Measurements from ENCODE around the gene SH3PXD2A.

Gene SH3PXD2A

DNA sequence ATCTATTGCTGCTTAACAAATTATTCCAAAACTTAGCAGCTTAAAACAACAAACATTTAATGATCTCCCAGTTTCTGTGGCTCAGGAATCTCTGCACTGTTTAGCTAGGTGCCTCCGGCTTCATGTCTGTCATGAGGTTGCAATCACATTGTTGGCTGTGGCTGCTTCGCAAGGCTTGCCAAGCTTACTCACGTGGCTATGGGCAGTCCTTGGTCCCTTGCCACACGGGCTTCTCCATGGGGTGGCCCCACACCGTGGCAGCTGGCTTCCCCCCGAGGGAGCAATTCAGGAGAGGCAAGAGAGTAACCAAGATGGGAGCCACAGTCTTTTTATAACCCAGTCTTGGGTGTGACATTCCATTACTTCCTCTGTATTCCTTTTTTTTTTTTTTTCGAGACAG lies 294.5 kb downstream of the SH3PXD2A start:
- Histone ChIP-seq H3K9ac (ENCODE audit: low read depth, low read length) (no peak overlapping the region), H4K20me1 (ENCODE audit: insufficient read depth, low read length) (no peaks in the 10 kb centered on the region; the same call in 1 of the 2 replicates), H3K9me3 (ENCODE audit: insufficient read depth, low read length, severe bottlenecking) (no peaks in the 10 kb centered on the region), H3K4me2 (ENCODE audit: insufficient read depth, low read length) (no peak overlapping the region), H3K4me3 (ENCODE audit: low read depth in 1 of 2, low read length in 2 of 2) (no peak overlapping the region), H3K79me2 (ENCODE audit: insufficient read depth, low read length) (no peaks in the 10 kb centered on the region), H2AFZ (ENCODE audit: low read depth, low read length) (no peak overlapping the region), H3K36me3 (ENCODE audit: insufficient read depth, low read length) (no peaks in the 10 kb centered on the region), H3K27ac (ENCODE audit: low read length) (no peak overlapping the region), H3K4me1 (ENCODE audit: insufficient read depth, low read length) (no peaks in the 10 kb centered on the region), H3K27me3 (ENCODE audit: insufficient read depth, low read length, poor library complexity) (peaks cover 11% of the 10 kb centered on the region)
- ATAC-seq (ENCODE audit: insufficient read depth, low read depth), result no peak
- no peak for DNase-seq
- TF ChIP-seq EZH2 (IDR thresholded peaks at IDR 0.05; ENCODE audit: borderline replicate concordance, low read depth, low read length, severe bottlenecking), result no peak
- TF ChIP-seq, protein P1, sequence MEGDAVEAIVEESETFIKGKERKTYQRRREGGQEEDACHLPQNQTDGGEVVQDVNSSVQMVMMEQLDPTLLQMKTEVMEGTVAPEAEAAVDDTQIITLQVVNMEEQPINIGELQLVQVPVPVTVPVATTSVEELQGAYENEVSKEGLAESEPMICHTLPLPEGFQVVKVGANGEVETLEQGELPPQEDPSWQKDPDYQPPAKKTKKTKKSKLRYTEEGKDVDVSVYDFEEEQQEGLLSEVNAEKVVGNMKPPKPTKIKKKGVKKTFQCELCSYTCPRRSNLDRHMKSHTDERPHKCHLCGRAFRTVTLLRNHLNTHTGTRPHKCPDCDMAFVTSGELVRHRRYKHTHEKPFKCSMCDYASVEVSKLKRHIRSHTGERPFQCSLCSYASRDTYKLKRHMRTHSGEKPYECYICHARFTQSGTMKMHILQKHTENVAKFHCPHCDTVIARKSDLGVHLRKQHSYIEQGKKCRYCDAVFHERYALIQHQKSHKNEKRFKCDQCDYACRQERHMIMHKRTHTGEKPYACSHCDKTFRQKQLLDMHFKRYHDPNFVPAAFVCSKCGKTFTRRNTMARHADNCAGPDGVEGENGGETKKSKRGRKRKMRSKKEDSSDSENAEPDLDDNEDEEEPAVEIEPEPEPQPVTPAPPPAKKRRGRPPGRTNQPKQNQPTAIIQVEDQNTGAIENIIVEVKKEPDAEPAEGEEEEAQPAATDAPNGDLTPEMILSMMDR (IDR thresholded peaks at IDR 0.05; ENCODE audit: borderline replicate concordance, extremely low read depth, low read length, poor library complexity, severe bottlenecking), result no peak

DNA sequence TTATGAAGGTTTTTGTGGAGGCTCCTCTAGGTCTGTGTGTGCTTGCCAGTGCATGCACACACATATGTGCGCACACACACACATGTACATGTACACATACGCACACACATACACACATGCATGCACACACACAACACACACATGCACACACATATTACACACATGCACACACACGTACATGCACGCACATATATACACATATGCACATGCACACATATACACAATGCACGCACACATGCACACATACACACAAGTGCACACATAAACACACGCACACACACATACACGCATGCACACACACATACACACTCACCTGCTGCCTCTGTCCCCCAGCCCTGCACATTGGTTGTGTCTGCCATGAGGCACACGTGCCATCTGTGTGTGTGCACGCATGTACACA lies 295.6 kb downstream of the SH3PXD2A start:
- Histone ChIP-seq H3K79me2 (ENCODE audit: insufficient read depth, low read length) (no peaks in the 10 kb centered on the region), H3K9me3 (ENCODE audit: insufficient read depth, low read length, severe bottlenecking) (no peaks in the 10 kb centered on the region), H4K20me1 (ENCODE audit: insufficient read depth, low read length) (no peaks in the 10 kb centered on the region; the same call in 1 of the 2 replicates), H3K4me1 (ENCODE audit: insufficient read depth, low read length) (no peaks in the 10 kb centered on the region), H3K4me2 (ENCODE audit: insufficient read depth, low read length) (no peak overlapping the region), H3K27me3 (ENCODE audit: insufficient read depth, low read length, poor library complexity) (peaks cover 11% of the 10 kb centered on the region), H3K9ac (ENCODE audit: low read depth, low read length) (no peak overlapping the region), H3K36me3 (ENCODE audit: insufficient read depth, low read length) (no peaks in the 10 kb centered on the region), H3K4me3 (ENCODE audit: low read depth in 1 of 2, low read length in 2 of 2) (no peak overlapping the region), H3K27ac (ENCODE audit: low read length) (no peak overlapping the region), H2AFZ (ENCODE audit: low read depth, low read length) (no peak overlapping the region)
- ATAC-seq (ENCODE audit: insufficient read depth, low read depth) (no peak), DNase-seq (no peak)
- TF ChIP-seq EZH2 (IDR thresholded peaks at IDR 0.05; ENCODE audit: borderline replicate concordance, low read depth, low read length, severe bottlenecking), result no peak
- TF ChIP-seq, protein P1 (IDR thresholded peaks at IDR 0.05; ENCODE audit: borderline replicate concordance, extremely low read depth, low read length, poor library complexity, severe bottlenecking), result no peak

DNA sequence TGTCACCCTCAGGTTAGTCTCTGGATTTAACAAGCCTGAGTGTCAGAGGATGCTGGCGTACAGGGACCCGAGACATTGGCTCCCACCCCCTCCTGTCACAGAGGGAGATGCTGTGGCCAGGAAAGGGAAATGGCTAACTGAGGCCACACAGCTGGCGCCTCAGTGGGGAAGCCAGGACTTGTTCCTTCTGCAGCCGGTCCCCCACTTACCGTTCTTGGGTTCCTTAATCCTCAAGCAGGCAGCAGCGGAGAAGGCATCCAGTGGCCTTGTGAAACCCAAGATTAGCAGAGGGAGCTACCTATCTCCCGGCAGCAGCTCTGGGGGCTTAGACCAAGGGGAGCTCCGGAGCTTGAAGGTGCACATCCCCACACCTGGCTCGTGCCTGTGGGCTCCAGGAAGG lies 296.5 kb downstream of the SH3PXD2A start:
- no peaks in the 10 kb centered on the region; the same call in 1 of the 2 replicates for H4K20me1 ChIP-seq (ENCODE audit: insufficient read depth, low read length)
- no peak overlapping the region for H3K4me3 ChIP-seq (ENCODE audit: low read depth in 1 of 2, low read length in 2 of 2)
- ATAC-seq (ENCODE audit: insufficient read depth, low read depth) (no peak), DNase-seq (no peak)
- H3K36me3 ChIP-seq (ENCODE audit: insufficient read depth, low read length), result no peaks in the 10 kb centered on the region
- H3K4me2 ChIP-seq (ENCODE audit: insufficient read depth, low read length), result no peak overlapping the region
- no peak overlapping the region for H3K27ac ChIP-seq (ENCODE audit: low read length)
- H2AFZ ChIP-seq (ENCODE audit: low read depth, low read length), result no peak overlapping the region
- no peaks in the 10 kb centered on the region for H3K9me3 ChIP-seq (ENCODE audit: insufficient read depth, low read length, severe bottlenecking)
- no peak overlapping the region for H3K9ac ChIP-seq (ENCODE audit: low read depth, low read length)
- H3K79me2 ChIP-seq (ENCODE audit: insufficient read depth, low read length), result no peaks in the 10 kb centered on the region
- H3K4me1 ChIP-seq (ENCODE audit: insufficient read depth, low read length), result no peaks in the 10 kb centered on the region
- TF ChIP-seq EZH2 (IDR thresholded peaks at IDR 0.05; ENCODE audit: borderline replicate concordance, low read depth, low read length, severe bottlenecking), result no peak
- TF ChIP-seq, protein P1 (IDR thresholded peaks at IDR 0.05; ENCODE audit: borderline replicate concordance, extremely low read depth, low read length, poor library complexity, severe bottlenecking), result no peak
- H3K27me3 ChIP-seq (ENCODE audit: insufficient read depth, low read length, poor library complexity), result peaks cover 11% of the 10 kb centered on the region

DNA sequence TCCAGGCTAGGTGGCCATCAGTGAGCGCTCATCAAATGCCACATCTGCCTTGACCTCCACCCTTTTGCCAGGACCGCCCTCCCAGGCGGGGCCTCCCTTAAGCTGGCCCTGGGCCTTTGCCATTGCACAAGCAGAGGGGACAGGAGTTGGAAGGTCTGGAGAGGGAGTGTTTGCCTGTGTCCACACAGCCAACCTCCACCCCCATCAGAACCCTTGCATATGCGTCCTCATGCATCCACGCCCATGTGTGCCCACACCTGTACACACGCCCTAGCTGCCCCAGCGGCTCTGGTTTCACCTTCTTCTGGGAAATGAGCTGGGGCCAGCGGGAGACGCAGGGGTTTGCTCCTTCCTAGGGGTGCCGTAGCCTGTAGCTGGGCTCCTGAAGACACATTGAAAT lies 297.9 kb downstream of the SH3PXD2A start:
- no peaks in the 10 kb centered on the region; the same call in 1 of the 2 replicates for H4K20me1 ChIP-seq (ENCODE audit: insufficient read depth, low read length)
- TF ChIP-seq EZH2 (IDR thresholded peaks at IDR 0.05; ENCODE audit: borderline replicate concordance, low read depth, low read length, severe bottlenecking), result no peak
- TF ChIP-seq, protein P1 (IDR thresholded peaks at IDR 0.05; ENCODE audit: borderline replicate concordance, extremely low read depth, low read length, poor library complexity, severe bottlenecking), result no peak
- H3K79me2 ChIP-seq (ENCODE audit: insufficient read depth, low read length), result no peaks in the 10 kb centered on the region
- H3K9me3 ChIP-seq (ENCODE audit: insufficient read depth, low read length, severe bottlenecking), result no peaks in the 10 kb centered on the region
- H2AFZ ChIP-seq (ENCODE audit: low read depth, low read length), result no peak overlapping the region
- no peak overlapping the region for H3K4me3 ChIP-seq (ENCODE audit: low read depth in 1 of 2, low read length in 2 of 2)
- H3K9ac ChIP-seq (ENCODE audit: low read depth, low read length), result no peak overlapping the region
- no peaks in the 10 kb centered on the region for H3K36me3 ChIP-seq (ENCODE audit: insufficient read depth, low read length)
- DNase-seq, result no peak
- H3K27ac ChIP-seq (ENCODE audit: low read length), result no peak overlapping the region
- no peak overlapping the region for H3K4me2 ChIP-seq (ENCODE audit: insufficient read depth, low read length)
- H3K4me1 ChIP-seq (ENCODE audit: insufficient read depth, low read length), result no peaks in the 10 kb centered on the region
- H3K27me3 ChIP-seq (ENCODE audit: insufficient read depth, low read length, poor library complexity), result peaks cover 11% of the 10 kb centered on the region
- no peak for ATAC-seq (ENCODE audit: insufficient read depth, low read depth)

Measured in DND-41 (cell line).